Frontal cortex (tissue), 4 donors: ENCODE data around the gene POMC. TPM values are rescaled to one million over a fixed set of nuclear protein-coding genes. Genes with fewer than 3 reads are reported as not detected.
A peak's percentile ranks its signal among the peaks of the same experiment; 100 is the strongest.
"Not testable (repeated sequence)": the region's sequence is repeated elsewhere in the genome, so short reads cannot be mapped to it uniquely, and the experiment has no call there.

Source experiments
- DNase-seq, 2 donors: peaks; one replicate each; pipeline ENCODE4 v3.0.0; 2012; ENCODE audit warnings: low spot score in 2 of 2
- FAIRE-seq: peaks from 2 replicates; lab custom pipeline; 2012; peaks lifted over from hg19 to GRCh38; lab: Jason Lieb, UNC
- total RNA-seq: library from RNA; depleted of rRNA; stranded (reverse); fragments of >200 nt; gene quantifications from one replicate; pipeline ENCODE4 v1.2.3, GENCODE V29; 2014
- donor health status: control.
- donor health status: control.
- donor health status: control.

The POMC gene
- total RNA-seq, 1 donor from 2014 or later, result 1.2 TPM

DNA sequence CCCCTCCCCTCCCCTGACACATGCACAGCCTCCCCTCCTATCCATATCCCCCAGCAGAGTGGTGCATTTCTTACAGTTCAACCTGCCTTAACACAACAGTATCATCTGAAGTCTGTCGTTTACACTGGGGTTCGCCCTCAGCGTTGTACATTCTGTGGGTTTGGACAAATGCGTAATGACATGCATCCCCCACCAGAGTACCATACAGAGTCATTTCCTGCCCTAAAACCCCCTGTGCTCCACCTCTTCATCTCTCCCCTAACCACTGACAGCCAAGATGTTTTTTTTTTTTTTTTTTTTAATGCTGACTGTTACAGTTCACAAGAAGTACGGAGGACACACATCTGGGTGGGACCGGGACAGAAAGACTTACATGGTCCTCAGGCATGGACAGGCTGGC lies 22.6 kb downstream of the POMC start:
- FAIRE-seq (no peak), DNase-seq (no peak)

DNA sequence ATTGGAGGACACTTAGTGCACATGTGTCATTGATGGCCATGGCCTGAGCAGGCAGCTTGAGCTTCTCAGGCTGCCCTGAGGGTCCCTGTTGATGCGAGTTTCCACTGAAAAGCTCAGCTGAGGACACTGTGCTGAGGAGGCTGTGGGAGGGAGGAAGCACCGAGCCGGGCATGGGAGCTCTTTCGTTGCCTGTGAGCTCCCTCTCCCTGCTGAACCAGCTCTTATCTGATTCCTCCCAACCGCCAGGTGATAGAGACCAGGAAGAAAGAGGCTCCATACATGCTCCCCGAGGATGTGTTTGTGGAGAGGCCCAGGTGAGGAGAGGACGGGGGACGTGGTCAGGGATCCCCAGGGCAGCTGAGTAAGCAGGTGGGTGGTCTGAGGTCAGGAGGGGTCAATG lies 27.3 kb downstream of the POMC start:
- no peak for DNase-seq
- no peak for FAIRE-seq

DNA sequence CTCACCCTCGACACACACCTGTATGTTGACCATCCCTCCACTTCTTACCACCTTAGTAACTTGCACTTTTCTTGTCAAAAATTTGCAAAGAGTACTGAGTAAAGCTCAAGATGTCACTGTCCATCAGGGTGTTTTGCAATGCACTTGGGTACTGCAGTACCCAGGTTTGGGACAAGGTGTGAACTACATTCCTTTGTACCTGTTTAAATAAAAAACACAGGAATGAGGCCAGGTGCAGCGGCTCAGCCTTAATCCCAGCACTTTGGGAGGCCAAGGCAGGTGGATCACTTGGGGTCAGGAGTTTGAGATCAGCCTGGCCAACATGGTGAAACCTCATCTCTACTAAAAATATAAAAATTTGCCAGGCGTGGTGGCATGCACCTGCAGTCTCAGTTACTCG lies 27.8 kb downstream of the POMC start:
- not testable (repeated sequence) for FAIRE-seq, DNase-seq

DNA sequence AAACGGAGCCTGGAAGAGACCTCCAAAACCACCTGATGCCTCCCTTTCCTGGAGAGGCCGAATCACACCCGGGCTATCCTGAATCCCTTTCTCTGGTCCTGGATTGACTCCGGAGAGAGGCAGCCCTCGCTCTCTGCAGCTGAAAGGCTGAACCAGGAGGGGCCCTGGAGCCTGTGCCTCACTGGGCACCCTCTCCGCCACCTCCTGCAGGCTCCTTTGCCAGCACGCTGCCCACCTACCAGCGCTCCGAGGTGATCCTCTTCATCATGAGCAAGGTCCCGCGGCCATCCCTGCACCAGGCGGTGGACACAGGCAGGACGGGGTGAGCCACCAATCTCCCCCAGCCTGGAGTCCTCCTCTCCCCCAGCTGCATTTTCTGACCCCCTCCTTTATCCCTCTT lies 35.7 kb downstream of the POMC start:
- no peak for FAIRE-seq
- no peak for DNase-seq

DNA sequence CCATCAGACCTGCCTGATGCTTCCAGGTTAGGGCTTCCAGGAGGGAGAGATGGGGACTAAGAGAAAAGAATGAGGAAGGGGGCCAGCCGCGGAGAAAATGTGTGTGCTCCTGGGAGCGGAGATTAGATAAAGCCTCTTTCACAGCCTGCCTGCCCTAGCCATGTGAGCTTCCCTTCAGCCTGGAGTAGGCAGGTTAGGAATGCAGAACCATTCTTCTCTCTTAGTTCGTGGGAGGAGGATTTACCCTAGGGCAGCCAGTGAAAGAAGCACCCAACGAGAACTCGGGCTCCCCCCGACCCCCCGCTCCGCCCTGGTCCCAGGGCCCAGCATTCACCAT lies 36.1 kb downstream of the POMC start:
- DNase-seq (no peak), FAIRE-seq (no peak)

DNA sequence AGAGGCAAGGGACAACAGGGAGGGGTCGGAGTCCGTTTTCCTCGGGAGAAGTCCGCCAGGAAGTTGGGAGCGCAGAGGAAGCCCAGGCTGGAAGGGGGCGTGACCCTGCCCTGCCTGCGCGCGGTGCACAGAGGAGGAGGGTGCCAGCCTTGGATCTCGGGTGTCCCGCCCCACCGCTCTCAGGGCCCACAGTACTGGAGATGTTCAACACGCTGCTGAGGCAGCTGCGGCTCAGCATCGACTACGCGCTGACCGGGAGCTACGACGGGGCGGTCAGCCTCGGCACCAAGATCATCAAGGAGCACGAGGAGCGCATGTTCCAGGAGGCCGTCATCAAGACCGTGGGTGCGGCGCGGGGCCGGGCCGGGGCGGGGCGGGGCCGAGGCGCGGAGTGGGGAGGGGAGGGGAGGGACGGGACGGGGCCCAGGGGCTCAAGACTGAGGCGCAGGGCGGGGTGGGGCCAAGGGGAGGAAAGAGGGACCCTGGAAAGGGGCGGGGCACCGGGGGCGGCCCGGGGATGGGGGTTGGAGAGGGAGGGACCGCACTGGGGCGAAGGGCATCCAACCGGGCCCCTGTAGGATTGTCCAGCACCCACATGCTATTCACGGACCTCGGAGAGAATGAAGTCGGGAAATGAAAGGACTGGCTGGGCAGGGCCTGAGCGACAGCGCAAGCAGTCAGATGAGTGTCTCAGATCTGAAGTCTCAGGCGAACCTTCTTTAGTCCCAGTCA lies 36.6 kb downstream of the POMC start:
- no peak for DNase-seq
- FAIRE-seq, result no peak

DNA sequence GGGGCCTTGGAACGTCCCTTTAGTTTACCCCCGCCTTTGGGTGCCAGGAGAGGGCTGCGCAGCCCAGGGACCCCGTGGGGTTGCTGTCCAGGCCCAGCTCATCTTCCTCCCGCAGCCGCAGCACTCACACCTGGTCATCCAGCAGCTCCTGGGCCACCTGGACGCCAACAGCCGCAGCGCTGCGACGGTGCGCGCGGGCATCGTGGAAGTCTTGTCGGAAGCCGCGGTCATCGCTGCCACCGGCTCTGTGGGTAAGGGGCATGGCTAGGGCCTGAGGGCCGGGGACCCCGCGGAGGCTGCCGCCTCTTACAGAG lies 37.2 kb downstream of the POMC start:
- FAIRE-seq (no peak), DNase-seq (no peak)

DNA sequence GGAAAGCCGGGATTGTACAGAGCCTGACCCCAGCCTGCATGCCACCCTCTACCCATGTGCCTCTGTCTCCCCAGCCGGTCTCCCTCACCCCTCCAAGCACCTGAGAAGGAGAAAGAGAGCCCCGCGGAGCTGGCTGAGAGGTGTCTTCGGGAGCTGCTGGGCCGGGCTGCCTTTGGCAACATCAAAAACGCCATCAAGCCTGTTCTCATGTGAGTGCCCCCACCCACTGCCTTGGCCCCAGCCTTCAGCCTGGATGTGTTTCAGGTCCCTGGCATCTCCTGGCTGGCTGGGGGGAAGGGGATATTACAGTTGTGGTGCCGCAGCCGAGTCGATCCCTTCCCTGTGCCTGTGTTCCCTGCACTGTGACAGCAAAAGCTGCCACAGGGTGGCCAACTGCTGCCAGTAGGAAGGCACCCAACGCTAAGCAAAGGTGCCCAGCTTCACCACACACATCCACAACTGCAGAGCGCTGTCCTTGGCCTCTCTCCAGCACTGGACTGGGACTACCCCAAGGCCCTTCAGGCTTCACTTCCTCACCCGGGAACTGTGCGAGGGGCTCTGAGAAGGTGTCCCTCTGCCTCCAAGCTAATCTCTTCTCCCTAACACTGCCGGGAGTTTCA lies 38.4 kb downstream of the POMC start:
- DNase-seq, result peak in 1 of 2 donors; percentile 36
- no peak for FAIRE-seq

DNA sequence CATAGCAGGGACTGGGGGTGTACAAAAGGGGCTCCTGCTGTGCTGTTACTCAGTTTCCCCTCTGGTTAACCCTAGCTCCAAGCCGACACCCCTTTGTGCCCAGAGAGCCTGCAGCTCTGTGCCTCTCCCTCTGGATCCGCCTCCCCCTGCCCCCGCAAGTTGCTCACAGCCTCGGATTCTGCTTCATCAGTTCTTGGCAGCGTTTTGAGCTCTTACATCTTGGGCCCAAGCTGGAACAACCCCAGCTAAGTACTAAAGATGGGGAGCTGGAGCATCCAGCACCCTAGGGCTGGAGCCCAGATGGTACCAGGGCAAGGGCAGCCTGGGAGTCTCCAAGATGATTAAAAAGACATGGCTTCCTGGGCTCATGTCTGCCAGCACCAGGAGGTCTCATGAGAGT lies 40.7 kb downstream of the POMC start:
- FAIRE-seq, result no peak
- no peak for DNase-seq

DNA sequence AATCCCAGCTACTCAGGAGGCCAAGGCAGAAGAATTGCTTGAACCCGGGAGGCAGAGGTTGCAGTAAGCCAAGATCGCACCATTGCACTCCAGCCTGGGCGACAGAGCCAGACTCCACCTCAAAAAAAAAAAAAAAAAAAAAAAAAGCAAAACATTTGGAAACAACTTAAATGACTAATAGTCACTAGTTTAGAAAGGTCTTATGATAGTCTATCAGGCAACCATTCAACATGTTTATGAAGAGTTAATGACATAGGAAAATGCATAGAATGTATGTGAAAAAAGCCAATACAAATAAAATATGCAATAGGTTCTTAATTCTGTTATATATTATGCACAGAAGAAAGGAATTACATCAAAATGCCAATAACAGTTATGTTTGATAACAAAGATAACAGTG lies 41.3 kb downstream of the POMC start:
- FAIRE-seq, result not testable (repeated sequence)

DNA sequence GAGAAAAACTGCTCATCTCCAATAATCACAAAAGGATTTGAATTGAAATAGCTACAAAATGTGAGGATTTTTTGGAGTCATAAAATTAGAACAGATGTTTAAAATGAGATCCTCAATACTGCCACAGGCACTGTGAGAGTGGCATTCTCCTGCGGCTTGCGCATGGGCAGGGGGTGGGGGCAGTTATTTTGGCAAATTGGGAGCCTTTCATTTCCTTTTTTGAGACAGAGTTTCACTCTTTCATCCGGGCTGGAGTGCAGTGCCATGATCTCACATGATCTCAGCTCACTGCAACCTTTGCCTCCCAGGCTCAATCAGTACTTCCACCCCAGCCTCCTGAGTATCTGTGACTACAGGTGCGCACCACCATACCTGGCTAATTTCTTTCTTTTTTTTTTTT lies 42.4 kb downstream of the POMC start:
- DNase-seq (no peak), FAIRE-seq (no peak)

More for the DNA sequence above, 41.3 kb downstream of the POMC start:
- DNase-seq, result not testable (repeated sequence)

DNA sequence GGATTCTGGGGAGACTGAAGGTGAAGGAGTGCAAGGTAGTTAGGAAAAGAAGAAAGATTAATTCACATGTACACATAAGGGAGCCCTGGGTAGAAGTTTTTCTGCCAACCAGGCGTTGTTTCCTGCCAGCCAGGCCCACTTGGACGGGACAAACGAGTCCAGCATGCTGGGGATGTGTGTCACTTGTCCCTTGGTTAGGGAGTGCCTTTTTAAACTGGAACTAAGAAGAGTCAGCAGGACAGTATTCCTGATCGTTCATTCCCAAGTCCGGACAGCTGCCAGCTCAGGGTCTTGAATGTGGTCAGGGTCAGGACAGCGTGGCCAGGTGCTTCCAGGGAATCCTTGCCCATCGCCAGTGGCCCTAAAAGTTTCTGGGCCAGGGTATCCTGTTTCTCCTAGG lies 43.2 kb downstream of the POMC start:
- FAIRE-seq (no peak), DNase-seq (no peak)

DNA sequence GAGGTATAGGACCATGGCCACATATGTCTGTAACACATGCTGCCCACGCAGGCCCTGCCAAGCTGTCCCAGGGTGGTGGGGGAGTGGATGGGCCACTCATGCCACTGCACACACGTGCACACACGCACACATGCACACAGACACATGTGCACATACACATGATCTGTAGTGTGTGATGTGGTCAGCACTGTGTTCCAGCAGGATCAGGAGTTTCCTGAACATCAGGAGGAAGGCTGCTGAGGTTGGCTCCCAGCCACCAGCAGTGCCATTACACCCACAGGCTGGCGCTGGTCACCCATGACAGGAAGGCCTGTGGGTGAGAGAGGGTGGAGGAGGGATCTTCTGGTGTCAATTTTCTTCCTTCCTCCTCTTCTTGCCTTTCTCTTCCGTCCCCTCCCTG lies 44.7 kb downstream of the POMC start:
- DNase-seq, result no peak
- no peak for FAIRE-seq

DNA sequence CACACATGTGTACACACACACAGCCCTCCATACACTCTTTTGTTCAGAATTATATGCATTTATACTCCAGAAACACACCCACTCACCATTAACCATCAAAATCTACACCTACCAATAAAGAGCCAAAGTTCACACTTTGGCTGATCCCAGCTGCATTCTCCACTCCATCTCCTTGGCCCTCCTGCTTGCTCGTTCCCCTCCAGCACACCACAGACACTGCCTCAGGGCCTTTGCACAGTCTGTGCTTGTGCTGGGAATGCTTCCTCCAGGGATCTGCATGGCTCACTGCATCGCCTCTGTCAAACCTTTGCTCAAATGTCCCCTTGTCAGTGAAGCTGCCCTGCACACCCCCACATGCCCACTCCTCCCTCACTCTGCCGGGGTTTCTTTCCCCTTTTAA lies 46.0 kb downstream of the POMC start:
- DNase-seq (no peak), FAIRE-seq (no peak)

DNA sequence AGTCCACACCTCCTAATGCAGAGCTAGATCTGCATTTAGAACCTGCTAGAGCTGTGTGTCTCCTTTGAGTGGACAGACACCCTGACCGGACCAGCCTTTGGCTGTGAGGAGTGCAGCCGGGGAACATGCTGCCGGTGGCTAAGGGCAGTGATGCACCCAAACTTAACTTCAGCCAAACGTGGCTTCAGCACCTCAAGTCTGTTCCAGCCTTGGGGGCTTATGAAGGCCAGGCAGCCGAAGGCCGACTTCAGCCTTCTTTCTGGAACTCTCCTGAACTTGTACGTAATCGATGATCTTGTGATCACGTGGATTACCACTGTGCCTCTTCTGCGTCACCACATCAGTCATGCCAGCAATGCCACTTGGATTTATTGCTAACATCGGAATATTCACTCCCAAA lies 49.1 kb downstream of the POMC start:
- FAIRE-seq, result no peak
- no peak for DNase-seq

DNA sequence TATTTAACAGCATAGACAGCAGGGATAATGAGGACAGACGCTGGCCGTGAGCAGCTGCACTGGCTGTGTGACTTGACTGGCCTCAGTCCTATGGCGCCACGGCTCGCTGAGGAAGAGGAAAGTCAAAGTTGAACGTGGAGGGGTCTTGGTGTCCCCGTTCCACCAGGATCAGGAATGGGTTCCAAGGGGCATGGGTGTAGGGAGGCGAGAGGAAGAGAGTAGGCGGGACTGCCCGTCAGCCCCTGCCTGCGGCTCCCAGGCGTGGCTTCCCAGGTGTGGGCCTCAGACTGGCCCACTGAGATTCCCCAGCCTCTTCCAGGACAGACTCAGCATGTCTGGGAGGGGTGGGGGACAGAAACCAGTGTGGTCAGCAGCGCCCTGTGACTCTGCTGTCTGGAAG lies 51.4 kb downstream of the POMC start:
- FAIRE-seq, result no peak
- no peak for DNase-seq

DNA sequence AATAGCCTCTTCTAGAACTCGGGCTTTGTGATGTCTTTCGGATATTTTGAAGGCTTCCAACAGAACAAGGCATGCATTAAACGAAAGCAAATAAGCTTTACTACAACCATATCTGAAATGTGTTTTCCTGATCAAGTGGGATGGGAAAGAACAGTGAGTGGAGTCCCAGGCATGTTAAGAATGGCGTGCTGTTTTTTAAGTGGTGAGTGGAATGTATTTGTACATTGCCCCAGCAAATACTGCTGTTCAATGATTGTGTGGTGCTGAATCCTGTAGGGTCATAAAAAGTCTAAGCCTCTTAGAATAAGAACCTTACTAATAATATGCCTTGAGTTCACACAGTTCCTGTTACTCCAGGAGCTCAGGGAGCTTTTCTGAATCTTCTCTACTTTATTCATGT lies 52.5 kb downstream of the POMC start:
- no peak for FAIRE-seq

DNA sequence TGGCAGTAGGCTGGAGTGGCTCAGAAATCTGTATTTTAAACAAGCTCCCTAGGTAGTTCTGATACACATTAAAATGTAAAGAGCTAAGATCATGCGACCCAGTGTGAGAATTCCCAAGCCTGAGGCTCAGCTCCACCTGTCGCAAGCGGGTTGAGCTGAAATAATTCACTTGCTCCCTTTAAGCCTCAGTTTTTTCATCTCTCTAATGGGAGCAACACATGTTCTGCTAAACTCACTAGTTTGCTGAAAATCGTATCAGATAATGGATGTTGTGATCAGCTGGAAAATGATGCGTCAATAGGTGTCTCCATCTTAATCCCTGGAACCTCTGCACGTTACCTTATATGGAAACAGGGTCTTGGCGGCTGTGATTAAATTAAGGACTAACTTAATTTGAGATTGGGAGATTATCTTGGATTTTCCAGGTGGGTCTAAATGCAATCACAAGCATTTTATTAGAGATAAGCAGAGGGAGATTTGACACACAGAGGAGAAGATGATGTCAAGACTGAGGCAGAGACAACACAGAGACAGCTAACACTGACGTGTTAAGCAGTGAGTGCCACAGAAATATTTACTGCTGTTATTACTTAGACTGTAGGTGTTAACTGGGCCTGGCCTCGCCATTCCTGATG lies 53.0 kb downstream of the POMC start:
- DNase-seq (no peak), FAIRE-seq (no peak)

More for the DNA sequence above, 52.5 kb downstream of the POMC start:
- DNase-seq, result no peak

DNA sequence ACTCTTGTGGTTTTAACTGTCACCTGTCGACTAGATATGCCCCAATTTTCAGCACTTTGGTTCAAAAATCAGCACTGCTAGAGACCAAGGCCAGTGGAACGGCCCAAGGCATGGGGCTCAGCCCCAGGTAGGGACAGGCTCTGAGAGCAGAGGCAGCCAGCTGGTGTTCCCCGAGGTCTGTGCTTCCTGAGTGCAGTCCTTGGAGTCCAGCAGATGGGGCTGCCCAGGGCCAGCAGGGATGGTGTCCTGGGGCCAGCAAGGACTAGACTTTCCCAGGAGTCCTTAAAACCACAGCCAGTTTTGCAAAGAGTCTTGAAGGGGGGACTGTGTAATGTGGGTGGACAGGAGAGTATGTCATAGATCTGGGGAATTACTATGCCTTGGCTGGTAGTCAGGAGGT lies 56.3 kb downstream of the POMC start:
- FAIRE-seq, result no peak
- no peak for DNase-seq
